K562 (cell line): ENCODE measurements around the gene PPRC1. TPM values are rescaled to one million over a fixed set of nuclear protein-coding genes. Genes with fewer than 3 reads are reported as not detected.

Source experiments
- ATAC-seq: fragments of 200-7000 bp; cut with Tn5 transposase; 3 replicates; pipeline ENCODE4 v1.9.1; 2020; ENCODE audit warnings: moderate library complexity
- BruUV-seq: library from RNA; stranded (reverse); fragments of 400-500 nt; replicated peaks from 2 replicates; lab custom pipeline; 2021; lab: Mats Ljungman, UMichigan
- CTCF ChIA-PET: fragments of 300-600 bp; formaldehyde crosslinking; extraction: SDS; loops from one replicate; lab custom pipeline; 2021; ENCODE audit warnings: low intra/inter-chr PET ratio; lab: Yijun Ruan, JAX
- POLR2A ChIA-PET: fragments of 300-600, 350-650 bp; sonication (Branson Sonifier 250); formaldehyde crosslinking; extraction: SDS; loops from one replicate; lab custom pipeline; 2021; ENCODE audit warnings: antibody characterized with exemption, inconsistent platforms; lab: Yijun Ruan, JAX
- DNase-seq, 4 experiments: peaks; one replicate each; pipeline versions ENCODE4 v3.0.0 to v3.0.0-alpha.2; 2011 to 2018; ENCODE audit warnings: low spot score in 3 of 4, mixed read lengths in 3 of 4; ENCODE audit errors: extremely low read depth in 1 of 4
- FAIRE-seq: peaks from 2 replicates; lab custom pipeline; 2011; peaks lifted over from hg19 to GRCh38; lab: Jason Lieb, UNC
- H2AFZ ChIP-seq: 2 replicates; pipeline ENCODE4 v1.6.0; 2011; ENCODE audit warnings: low read depth, low read length, control low read depth, inconsistent platforms
- H3K27ac ChIP-seq: fragments of 200-600 bp; 3 replicates; pipeline ENCODE4 v1.8.0; 2011; ENCODE audit warnings: low read depth, mild to moderate bottlenecking, control low read depth, inconsistent platforms, low read length, moderate library complexity, mixed read lengths; ENCODE audit errors: extremely low read depth
- H3K27me3 ChIP-seq, 2 experiments: fragments of 300-600 bp in 1 of 2; 2 replicates in 1 of 2; 3 replicates in 1 of 2; pipeline versions ENCODE4 v1.6.0 to v1.8.0; 2011; ENCODE audit warnings: inconsistent platforms in 2 of 2, low read length in 2 of 2, mild to moderate bottlenecking in 1 of 2, mixed read lengths in 1 of 2, moderate library complexity in 1 of 2; ENCODE audit not compliant: control insufficient read depth in 2 of 2, insufficient read depth in 2 of 2
- H3K36me3 ChIP-seq: fragments of 300-600 bp; 3 replicates; pipeline ENCODE4 v1.8.0; 2011; ENCODE audit warnings: mild to moderate bottlenecking, low read length, inconsistent platforms; ENCODE audit not compliant: control insufficient read depth, insufficient read depth
- H3K4me1 ChIP-seq, 2 experiments: fragments of 200-600 bp in 1 of 2; replicated peaks in 1 of 2; 2 replicates in 1 of 2; 3 replicates in 1 of 2; pipeline versions ENCODE4 v1.5.1 to v1.8.0; 2011; ENCODE audit warnings: inconsistent platforms in 2 of 2, low read length in 2 of 2, mild to moderate bottlenecking in 1 of 2, mixed read lengths in 1 of 2, moderate library complexity in 1 of 2; ENCODE audit not compliant: control insufficient read depth in 2 of 2, insufficient read depth in 2 of 2
- H3K4me2 ChIP-seq: 2 replicates; pipeline ENCODE4 v1.6.1; 2011; ENCODE audit warnings: low read length, control low read depth, inconsistent platforms, mixed read lengths; ENCODE audit not compliant: insufficient read depth
- H3K4me3 ChIP-seq: fragments of 200-600 bp; sonication (generic), shearing (Covaris generic); 2 replicates; pipeline ENCODE4 v1.5.1; 2016; ENCODE audit warnings: control low read depth, inconsistent platforms
- H3K79me2 ChIP-seq: fragments of 200-600 bp; 3 replicates; pipeline ENCODE4 v1.8.0; 2011; ENCODE audit warnings: low read length, inconsistent platforms; ENCODE audit not compliant: control insufficient read depth, insufficient read depth
- H3K9ac ChIP-seq, 2 experiments: 2 replicates each; pipeline versions ENCODE4 v1.6.0 to v1.6.1; 2011; ENCODE audit warnings: low read depth in 2 of 2, low read length in 2 of 2, control low read depth in 1 of 2, inconsistent platforms in 1 of 2, mild to moderate bottlenecking in 1 of 2, mixed read lengths in 1 of 2; ENCODE audit not compliant: insufficient read depth in 1 of 2
- H3K9me1 ChIP-seq: one replicate; pipeline ENCODE4 v1.6.0; 2011; ENCODE audit warnings: inconsistent platforms, mild to moderate bottlenecking, low read length, moderate library complexity; ENCODE audit not compliant: control insufficient read depth, insufficient read depth
- H3K9me3 ChIP-seq: replicated peaks from 2 replicates; pipeline ENCODE4 v1.5.1; 2011; ENCODE audit warnings: low read depth, low read length, inconsistent platforms; ENCODE audit not compliant: control insufficient read depth, insufficient read depth
- H4K20me1 ChIP-seq: replicated peaks from 2 replicates; pipeline ENCODE4 v1.6.1; 2011; ENCODE audit warnings: low read length, inconsistent platforms, mixed read lengths; ENCODE audit not compliant: control insufficient read depth, insufficient read depth
- ARID1B ChIP-seq: fragments of 450-650 bp; IDR thresholded peaks from 2 replicates; pipeline ENCODE4 v1.6.1; 2016; ENCODE audit warnings: antibody characterized with exemption, mild to moderate bottlenecking, inconsistent platforms
- HNRNPH1 ChIP-seq: fragments of 200-400 bp; formaldehyde crosslinking; optimal IDR thresholded peaks from 2 replicates; pipeline ENCODE3; 2017; ENCODE audit warnings: low read depth, mild to moderate bottlenecking, low read length, moderate library complexity
- NFATC3 ChIP-seq: fragments of 450-650 bp; IDR thresholded peaks from 2 replicates; pipeline ENCODE4 v1.6.1; 2017; ENCODE audit warnings: mild to moderate bottlenecking
- ZNF77 ChIP-seq: fragments of 250-450 bp; sonication (Bioruptor Pico); IDR thresholded peaks from 2 replicates; pipeline ENCODE4 v1.5.0; 2020
- WGBS: fragments of 100-300 bp; shearing (Covaris generic); methylation state at CpG from one replicate; pipeline ENCODE4 v1.1.6; 2016; ENCODE audit warnings: low coverage, mixed read lengths; ENCODE audit not compliant: insufficient coverage; ENCODE audit errors: missing lambda C conversion rate; 5-methylcytosine and 5-hydroxymethylcytosine counted together
- in situ Hi-C: fragments of 300-500 bp; cut with MboI; formaldehyde crosslinking; loops from 4 replicates; pipeline ENCODE4 v1.15.0; 2018; ENCODE audit warnings: inconsistent platforms, mixed read lengths
- intact Hi-C: fragments of 100-400 bp; cut with micrococcal nuclease; formaldehyde crosslinking; loops from 2 replicates; pipeline ENCODE4 v1.14.2; 2022
- polyA plus RNA-seq, 8 experiments: library from polyadenylated mRNA; depleted of rRNA in 4 of 8; stranded (reverse) in 5 of 8; unstranded in 3 of 8; fragments of >200 nt; fragmentation: Nextera tagmentation in 2 of 8; fragmentation: Illumina TruSeq in 1 of 8; extraction: Ambion mirVana in 2 of 8; extraction: Trizol in 1 of 8; gene quantifications; 2 replicates each; pipeline versions ENCODE4 v1.2.1 to v1.2.3, GENCODE V29; 2011 to 2014; ENCODE audit warnings: inconsistent platforms in 1 of 8, missing spikeins in 1 of 8
- total RNA-seq, 7 experiments: library from RNA; depleted of rRNA in 6 of 7; stranded (reverse); fragments of >200 nt in 6 of 7; fragmentation: Illumina TruSeq in 2 of 7; extraction: Trizol in 2 of 7; gene quantifications; 2 replicates each; pipeline versions ENCODE4 v1.2.1 to v1.2.3, GENCODE V29; 2011 to 2021; ENCODE audit warnings: low replicate concordance in 1 of 7
- TF ChIP-seq, protein P1 (sequence below): sonication (generic); formaldehyde crosslinking; IDR thresholded peaks from 2 replicates; pipeline ENCODE4 v1.8.0; 2023; ENCODE audit warnings: mild to moderate bottlenecking, missing genetic modification reagents

Gene PPRC1
- total and polyA plus RNA-seq, 9 of the 15 experiments (the other 6 are each of a cell fraction or from before 2014, with no cell fraction given), result 8.5 to 47.1 (median 16.2) TPM

- POLR2A ChIA-PET, result interaction anchor here (0.6 to 2.5 kb wide), 5 partner anchors 9 to 538 kb away, joined by 3 to 16 read pairs (median 4); no protein-coding TSS in a partner anchor
- peak overlapping the region; percentile 89 for H3K4me2 ChIP-seq
- H2AFZ ChIP-seq, result peak overlapping the region; percentile 99
- no TSS peak for BruUV-seq
- H3K27ac ChIP-seq, result peak overlapping the region; percentile 91
- no peak for TF ChIP-seq ARID1B
- no peak for TF ChIP-seq ZNF77 (CRISPR knock-in tag)
- 0 out of 2 replicates have a peak, but pooled peaks have one; percentile 24 for TF ChIP-seq NFATC3
- TF ChIP-seq HNRNPH1, result no peak
- TF ChIP-seq, protein P1, sequence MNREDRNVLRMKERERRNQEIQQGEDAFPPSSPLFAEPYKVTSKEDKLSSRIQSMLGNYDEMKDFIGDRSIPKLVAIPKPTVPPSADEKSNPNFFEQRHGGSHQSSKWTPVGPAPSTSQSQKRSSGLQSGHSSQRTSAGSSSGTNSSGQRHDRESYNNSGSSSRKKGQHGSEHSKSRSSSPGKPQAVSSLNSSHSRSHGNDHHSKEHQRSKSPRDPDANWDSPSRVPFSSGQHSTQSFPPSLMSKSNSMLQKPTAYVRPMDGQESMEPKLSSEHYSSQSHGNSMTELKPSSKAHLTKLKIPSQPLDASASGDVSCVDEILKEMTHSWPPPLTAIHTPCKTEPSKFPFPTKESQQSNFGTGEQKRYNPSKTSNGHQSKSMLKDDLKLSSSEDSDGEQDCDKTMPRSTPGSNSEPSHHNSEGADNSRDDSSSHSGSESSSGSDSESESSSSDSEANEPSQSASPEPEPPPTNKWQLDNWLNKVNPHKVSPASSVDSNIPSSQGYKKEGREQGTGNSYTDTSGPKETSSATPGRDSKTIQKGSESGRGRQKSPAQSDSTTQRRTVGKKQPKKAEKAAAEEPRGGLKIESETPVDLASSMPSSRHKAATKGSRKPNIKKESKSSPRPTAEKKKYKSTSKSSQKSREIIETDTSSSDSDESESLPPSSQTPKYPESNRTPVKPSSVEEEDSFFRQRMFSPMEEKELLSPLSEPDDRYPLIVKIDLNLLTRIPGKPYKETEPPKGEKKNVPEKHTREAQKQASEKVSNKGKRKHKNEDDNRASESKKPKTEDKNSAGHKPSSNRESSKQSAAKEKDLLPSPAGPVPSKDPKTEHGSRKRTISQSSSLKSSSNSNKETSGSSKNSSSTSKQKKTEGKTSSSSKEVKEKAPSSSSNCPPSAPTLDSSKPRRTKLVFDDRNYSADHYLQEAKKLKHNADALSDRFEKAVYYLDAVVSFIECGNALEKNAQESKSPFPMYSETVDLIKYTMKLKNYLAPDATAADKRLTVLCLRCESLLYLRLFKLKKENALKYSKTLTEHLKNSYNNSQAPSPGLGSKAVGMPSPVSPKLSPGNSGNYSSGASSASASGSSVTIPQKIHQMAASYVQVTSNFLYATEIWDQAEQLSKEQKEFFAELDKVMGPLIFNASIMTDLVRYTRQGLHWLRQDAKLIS (CRISPR knock-in tag), result peak; percentile 5; the same call in 1 of the 2 replicates
- peak overlapping the region; percentile 96 for H3K4me3 ChIP-seq
- H4K20me1 ChIP-seq, result peaks cover 18% of the 10 kb centered on the region; the same call in 1 of the 2 replicates
- H3K27me3 ChIP-seq, result no peaks in the 10 kb centered on the region
- H3K9me3 ChIP-seq, result 0 out of 2 replicates have a peak, but pooled peaks cover 2% of the 10 kb centered on the region
- peaks cover 22 to 24% of the 10 kb centered on the region in 2 experiments; a peak in 4 of 5 replicates for H3K4me1 ChIP-seq
- FAIRE-seq (no peak), DNase-seq (no peak), ATAC-seq (no peak)
- intact Hi-C loops, result loop anchor here (1.0 kb wide), 1 partner anchor 20 kb away; the partner anchor contains the start of gene NOLC1
- in situ Hi-C loops, result no loop called here
- peaks cover 8% of the 10 kb centered on the region for H3K9me1 ChIP-seq
- 16% methylated on average over 8 of the region's 8 CpGs for WGBS
- CTCF ChIA-PET, result interaction anchor here (0.8 kb wide), 1 partner anchor 215 kb away, joined by 3 read pairs; no protein-coding TSS in a partner anchor
- H3K36me3 ChIP-seq, result peaks cover 26% of the 10 kb centered on the region
- H3K79me2 ChIP-seq, result peaks cover 48% of the 10 kb centered on the region
- H3K9ac ChIP-seq, result peak overlapping the region; percentile 94 to 99; a peak in 3 of 4 replicates
Measured at GRCh38 chr10:102132193-102132562, 662 bp upstream of the PPRC1 start.
